HG03520 (cell line): ENCODE data around the gene NFATC2.
"Not testable (repeated sequence)": the region's sequence is repeated elsewhere in the genome, so short reads cannot be mapped to it uniquely, and the experiment has no call there.

ENCODE experiments used
- ATAC-seq: cut with Tn5 transposase; IDR thresholded peaks from one replicate; pipeline ENCODE4 v1.9.1; 2021; ENCODE audit warnings: mild to moderate bottlenecking, moderate library complexity; ENCODE audit not compliant: unreplicated experiment

NFATC2 gene

GRCh38 chr20:51541189-51542032 lies 1.1 kb downstream of the NFATC2 start:
- ATAC-seq, result peak; percentile 44

- no peak for ATAC-seq
These were observed 1.9 kb downstream of the NFATC2 start for GRCh38 chr20:51540580-51540979.

- not testable (repeated sequence) for ATAC-seq
These were observed 2.4 kb downstream of the NFATC2 start for GRCh38 chr20:51540074-51540473.

DNA sequence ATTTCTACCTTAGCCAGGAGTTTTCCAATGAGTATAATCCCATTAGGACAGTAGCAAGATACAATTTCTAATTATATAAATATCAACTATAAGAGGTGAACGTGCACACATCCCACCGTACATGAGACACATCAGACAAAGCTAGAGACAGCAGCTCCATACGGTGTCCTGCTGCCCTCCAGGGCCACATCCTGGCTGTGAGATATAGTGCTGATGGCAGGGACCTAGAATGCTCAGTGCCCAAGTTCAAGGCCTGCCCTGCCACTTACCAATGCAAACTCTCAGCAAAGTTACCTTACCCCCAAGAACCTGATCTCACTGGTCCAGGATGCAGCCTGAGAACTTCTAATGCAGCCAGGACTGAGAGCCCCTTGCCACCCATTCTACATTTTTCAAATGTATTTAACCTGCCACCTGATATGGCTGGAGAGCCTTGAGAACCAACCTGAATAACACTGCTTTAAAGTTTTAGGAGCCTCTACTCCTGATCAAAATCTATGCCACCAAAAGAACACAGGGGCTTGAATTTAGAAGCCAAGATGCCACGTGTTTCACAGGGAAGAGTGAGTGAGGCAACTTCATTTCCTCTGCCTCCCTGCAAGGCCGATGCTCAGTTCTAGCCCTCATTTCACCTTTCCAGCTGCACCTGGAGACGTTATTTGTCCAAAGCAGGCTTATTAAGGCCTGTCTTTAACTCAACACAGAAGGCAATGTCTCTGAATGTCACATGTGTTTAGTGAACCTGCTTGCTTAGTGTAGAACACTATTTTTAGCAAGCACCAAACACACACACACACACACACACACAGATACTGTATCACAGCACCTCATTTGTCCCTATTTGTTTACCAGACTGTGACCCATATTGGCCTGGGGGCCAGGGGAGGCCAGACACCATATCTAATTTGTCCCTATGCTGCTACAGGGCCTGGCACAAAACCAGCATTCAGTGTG lies 6.1 kb downstream of the NFATC2 start:
- no peak for ATAC-seq

DNA sequence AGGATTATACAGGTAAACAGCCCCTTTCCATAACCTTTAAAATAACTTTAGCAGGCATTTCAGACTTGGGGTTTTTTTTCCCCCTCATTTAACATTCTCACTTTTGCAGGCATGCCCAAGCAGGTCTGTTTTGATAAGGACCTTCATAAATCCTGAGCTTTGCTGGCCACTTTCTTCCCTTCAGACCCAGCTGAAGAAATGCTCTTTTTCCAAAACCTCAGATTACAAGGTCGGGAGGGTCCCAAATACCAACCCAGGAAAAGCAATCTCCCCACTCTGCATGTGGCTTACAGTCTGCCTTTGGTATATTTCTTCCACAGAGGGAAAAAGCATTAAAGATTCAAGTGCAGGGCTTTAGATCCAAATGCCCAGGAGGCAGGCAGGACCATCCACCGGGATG lies 6.8 kb downstream of the NFATC2 start:
- ATAC-seq, result no peak

DNA sequence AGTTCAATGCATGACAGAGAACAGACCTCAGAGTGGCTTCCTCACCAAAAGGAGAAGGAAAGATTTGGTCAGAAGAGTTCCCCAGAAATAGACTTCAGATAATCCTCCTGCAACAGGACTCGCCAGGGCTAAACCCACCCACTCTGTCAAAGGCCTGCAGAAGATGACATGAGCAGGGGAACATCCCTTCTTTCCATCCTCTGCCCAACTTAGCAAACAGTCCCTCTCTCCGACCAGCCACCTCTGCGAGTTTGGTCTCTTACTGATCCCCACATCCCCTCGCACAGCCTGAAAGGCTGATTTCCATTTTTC lies 7.5 kb downstream of the NFATC2 start:
- no peak for ATAC-seq

DNA sequence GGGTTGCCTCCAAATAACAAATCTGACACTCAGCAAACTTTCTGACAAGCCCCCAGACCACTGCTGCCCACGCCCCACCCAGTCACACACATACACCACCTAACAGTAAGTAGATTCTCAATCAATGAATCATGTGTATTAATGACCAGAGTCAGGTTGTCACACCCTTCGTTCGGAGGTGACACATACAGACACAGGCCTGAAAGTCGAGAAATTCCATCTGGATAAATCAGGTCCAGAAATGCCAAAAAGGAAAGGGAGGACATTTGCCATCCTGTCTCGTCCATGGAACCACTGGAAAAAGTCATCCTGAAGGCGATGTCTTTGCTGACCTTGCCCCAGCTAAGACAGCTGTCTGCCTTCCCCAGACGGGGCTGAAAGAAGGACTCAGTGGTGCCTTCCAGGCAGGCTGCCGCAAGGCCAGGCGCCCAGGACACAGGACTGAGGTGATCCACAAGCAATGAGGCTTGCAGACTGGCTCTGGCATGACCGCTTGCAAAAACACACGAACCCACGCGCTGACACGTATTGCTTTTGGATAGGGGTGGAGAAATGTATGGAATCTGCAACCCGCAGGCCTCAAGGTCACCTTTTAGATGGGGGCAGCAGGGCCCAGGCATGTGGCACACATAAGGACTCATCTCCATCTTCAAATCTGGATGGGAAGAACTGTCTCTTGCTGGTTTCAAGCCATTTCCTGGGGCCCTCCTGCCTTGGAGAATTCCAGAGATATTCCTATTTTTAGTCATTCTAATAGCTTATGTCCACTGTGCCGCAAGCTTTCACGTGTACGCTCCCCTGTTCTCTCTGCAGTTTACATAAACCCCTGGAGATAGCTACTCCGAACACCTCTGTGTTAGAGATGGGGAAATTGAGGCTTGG lies 9.0 kb downstream of the NFATC2 start:
- ATAC-seq, result no peak

GRCh38 chr20:51532577-51533191 lies 9.8 kb downstream of the NFATC2 start:
- ATAC-seq, result no peak

DNA sequence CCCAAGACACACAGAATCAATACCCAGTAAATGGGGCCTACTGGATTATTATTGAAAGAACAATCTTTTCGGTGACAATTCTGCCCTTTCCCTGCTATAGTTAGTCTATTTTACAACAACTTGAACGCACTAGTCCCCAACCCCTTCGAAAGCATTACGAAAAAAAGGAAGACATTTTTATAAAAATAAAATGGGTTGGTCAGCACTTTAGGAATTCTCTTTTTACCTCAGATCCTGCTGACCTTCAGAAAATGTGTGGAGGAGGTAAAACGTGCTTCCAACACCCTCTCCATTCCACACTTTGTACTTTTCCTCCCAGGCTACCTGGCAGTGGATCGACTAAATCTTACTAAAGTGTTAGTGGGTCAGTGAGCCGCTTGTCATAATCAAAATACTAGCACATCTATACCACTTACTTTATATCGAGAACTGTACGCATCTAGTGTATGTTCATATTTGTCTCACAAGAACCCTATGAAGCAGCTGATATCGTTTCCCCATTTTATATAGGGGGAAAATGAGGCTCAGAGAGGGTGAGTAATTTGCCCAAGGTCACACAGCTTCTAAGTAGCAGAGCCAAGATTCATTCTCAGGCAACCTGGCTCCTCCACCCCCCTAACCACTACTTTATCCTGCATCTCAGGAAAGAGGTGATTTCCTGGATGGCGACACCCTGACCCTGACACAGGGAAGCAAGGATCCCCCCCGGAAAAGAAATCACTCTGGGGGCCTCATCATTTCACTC lies 10.6 kb downstream of the NFATC2 start:
- no peak for ATAC-seq

DNA sequence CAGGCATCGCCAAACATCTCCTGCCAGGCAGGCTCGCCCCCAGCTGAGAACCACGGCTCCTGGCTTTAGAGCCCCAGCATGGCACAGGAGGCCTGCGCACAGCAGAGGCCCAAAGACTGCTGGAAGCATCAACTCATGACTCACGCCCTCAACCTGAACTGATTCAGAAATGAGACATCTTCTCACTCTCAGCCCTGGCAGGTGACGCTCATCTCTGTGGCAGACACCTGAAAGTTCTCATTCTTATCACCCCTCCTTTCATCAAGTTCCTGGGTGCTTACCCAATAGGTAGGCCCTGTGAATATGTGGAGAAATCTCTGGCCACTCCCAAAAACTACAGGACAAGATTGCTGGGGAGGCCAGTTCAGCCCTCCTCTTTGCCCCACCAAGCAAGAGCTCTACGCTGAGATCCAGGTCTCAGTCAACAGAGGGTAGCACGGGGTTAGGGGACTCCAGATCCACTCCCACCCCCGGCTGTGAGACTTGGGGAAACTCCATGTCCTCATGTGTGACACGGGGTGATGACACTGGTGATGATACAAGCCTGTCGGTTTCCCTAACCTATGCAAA lies 11.3 kb downstream of the NFATC2 start:
- ATAC-seq, result peak; percentile 44

DNA sequence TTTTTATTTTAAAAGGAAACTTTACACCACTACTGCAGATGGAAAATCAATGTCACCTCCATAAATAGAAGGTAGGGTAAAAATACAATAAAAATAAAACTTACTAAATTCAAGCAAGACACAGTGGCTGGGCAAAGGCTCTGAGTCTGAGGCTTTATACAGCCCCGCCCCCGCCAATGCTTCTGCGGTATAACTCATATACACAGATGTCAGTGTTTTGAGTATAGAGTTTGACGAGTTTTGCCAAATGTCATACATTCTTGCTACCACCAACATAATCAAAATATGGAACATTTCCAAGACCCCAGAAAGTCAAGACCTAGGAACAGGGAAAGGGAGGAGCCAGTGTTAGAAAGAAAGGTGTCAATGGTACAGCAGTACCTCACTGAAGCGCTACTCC lies 12.8 kb downstream of the NFATC2 start:
- ATAC-seq, result no peak

DNA sequence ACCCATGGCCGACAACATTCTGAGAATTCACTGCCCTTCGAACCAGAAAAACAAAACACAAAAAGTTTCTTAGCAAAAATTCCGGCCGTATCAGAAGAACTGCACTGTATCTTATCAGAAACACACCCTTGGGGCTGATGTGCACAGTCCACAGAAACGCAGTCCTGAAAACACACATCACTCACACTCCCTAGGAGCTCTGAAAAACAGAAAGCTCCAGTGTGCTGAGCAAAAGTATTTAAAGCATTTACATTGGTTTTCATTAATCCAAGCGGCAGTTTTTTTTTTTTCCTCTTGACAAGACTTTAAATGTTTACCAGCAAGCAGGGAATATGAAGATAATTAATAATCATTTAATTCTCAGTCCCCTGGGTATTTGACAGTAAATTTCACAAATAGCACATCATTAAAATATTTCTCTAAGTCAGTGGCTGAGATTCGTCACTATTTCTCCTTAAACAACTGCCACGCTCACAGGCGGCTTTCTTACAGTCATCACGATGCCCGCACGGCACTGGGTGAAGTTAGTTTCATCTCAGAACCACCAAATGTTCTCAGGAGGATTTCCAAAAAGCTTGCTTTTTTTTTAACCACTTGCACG lies 13.3 kb downstream of the NFATC2 start:
- ATAC-seq, result no peak

- no peak for ATAC-seq
These were observed 14.1 kb downstream of the NFATC2 start for GRCh38 chr20:51528263-51529027.

DNA sequence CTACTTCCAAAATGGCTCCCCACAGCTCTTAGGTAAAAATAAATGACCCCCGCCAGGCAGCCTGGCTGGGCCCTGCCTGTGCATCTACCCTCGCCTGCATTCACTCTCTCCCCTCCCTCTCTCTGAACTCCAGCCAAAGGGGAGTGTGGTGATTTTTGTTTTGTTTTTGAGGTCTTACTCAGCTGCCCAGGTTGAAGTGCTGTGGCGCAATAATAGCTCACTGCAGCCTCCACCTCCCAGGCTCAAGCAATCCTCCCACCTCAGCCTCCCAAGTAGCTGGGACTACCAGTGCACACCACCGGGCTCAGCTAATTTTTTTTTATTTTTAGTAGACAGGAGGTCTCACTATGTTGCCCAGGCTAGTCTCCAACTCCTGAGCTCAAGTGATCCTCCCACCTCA lies 15.8 kb downstream of the NFATC2 start:
- ATAC-seq, result no peak

GRCh38 chr20:51526106-51526470 lies 16.4 kb downstream of the NFATC2 start:
- ATAC-seq, result no peak

GRCh38 chr20:51525241-51526105 lies 17.0 kb downstream of the NFATC2 start:
- ATAC-seq, result no peak

GRCh38 chr20:51523276-51524013 lies 19.1 kb downstream of the NFATC2 start:
- ATAC-seq, result no peak
